Trophoblast cell (in vitro differentiated cells and primary cell): Measurements from ENCODE around the gene FNDC3A.
"Not testable (repeated sequence)": the region's sequence is repeated elsewhere in the genome, so short reads cannot be mapped to it uniquely, and the experiment has no call there.

Experiments used
- DNase-seq, 2 donors: peaks; one replicate each; pipeline ENCODE4 v3.0.0-alpha.2; 2016
- H2AFZ ChIP-seq: 2 replicates; pipeline ENCODE4 v1.6.1; 2013; ENCODE audit warnings: low read length, moderate library complexity, mild to moderate bottlenecking; ENCODE audit not compliant: insufficient read depth, poor library complexity
- H2AK5ac ChIP-seq: 2 replicates; pipeline ENCODE4 v1.6.1; 2013; ENCODE audit warnings: mild to moderate bottlenecking, low read length
- H2BK120ac ChIP-seq: 2 replicates; pipeline ENCODE4 v1.6.1; 2013; ENCODE audit warnings: low read length, mild to moderate bottlenecking, moderate library complexity; ENCODE audit not compliant: insufficient read depth, poor library complexity
- H2BK12ac ChIP-seq: 2 replicates; pipeline ENCODE4 v1.6.1; 2013; ENCODE audit warnings: mild to moderate bottlenecking, low read length, moderate library complexity
- H2BK5ac ChIP-seq: 2 replicates; pipeline ENCODE4 v1.6.1; 2013; ENCODE audit warnings: low read length, low read depth, moderate library complexity, mild to moderate bottlenecking; ENCODE audit not compliant: poor library complexity
- H3K14ac ChIP-seq: 2 replicates; pipeline ENCODE4 v1.6.1; 2013; ENCODE audit warnings: mild to moderate bottlenecking, low read length
- H3K18ac ChIP-seq: 2 replicates; pipeline ENCODE4 v1.6.1; 2013; ENCODE audit warnings: mild to moderate bottlenecking, low read length
- H3K23ac ChIP-seq: 2 replicates; pipeline ENCODE4 v1.6.1; 2013; ENCODE audit warnings: low read length
- H3K27ac ChIP-seq: 2 replicates; pipeline ENCODE4 v1.5.1; 2013; ENCODE audit warnings: low read depth, mild to moderate bottlenecking, inconsistent platforms, low read length, moderate library complexity
- H3K27me3 ChIP-seq: 2 replicates; pipeline ENCODE4 v1.6.1; 2013; ENCODE audit warnings: inconsistent platforms, mild to moderate bottlenecking, low read length, moderate library complexity; ENCODE audit not compliant: insufficient read depth
- H3K36me3 ChIP-seq, 2 experiments: 1 replicate in 1 of 2; 2 replicates in 1 of 2; pipeline ENCODE4 v1.6.1; 2013; ENCODE audit warnings: low read length in 2 of 2, mild to moderate bottlenecking in 2 of 2, moderate library complexity in 1 of 2; ENCODE audit not compliant: insufficient read depth in 2 of 2, control insufficient read depth in 1 of 2
- H3K4ac ChIP-seq: 2 replicates; pipeline ENCODE4 v1.6.1; 2013; ENCODE audit warnings: low read depth, mild to moderate bottlenecking, low read length, moderate library complexity
- H3K4me1 ChIP-seq, 2 experiments: 1 replicate in 1 of 2; 2 replicates in 1 of 2; pipeline ENCODE4 v1.6.1; 2013; ENCODE audit warnings: low read length in 2 of 2, mild to moderate bottlenecking in 2 of 2, moderate library complexity in 1 of 2; ENCODE audit not compliant: insufficient read depth in 2 of 2, control insufficient read depth in 1 of 2
- H3K4me2 ChIP-seq: 2 replicates; pipeline ENCODE4 v1.6.1; 2013; ENCODE audit warnings: inconsistent platforms, mild to moderate bottlenecking, low read length, moderate library complexity
- H3K4me3 ChIP-seq: 2 replicates; pipeline ENCODE4 v1.5.1; 2013; ENCODE audit warnings: mild to moderate bottlenecking, low read depth, low read length, inconsistent platforms
- H3K79me1 ChIP-seq: one replicate; pipeline ENCODE4 v1.6.1; 2013; ENCODE audit warnings: low read length
- H3K79me2 ChIP-seq: 2 replicates; pipeline ENCODE4 v1.6.1; 2013; ENCODE audit warnings: low read length, mild to moderate bottlenecking; ENCODE audit not compliant: control insufficient read depth, insufficient read depth, poor library complexity
- H3K9ac ChIP-seq: 2 replicates; pipeline ENCODE4 v1.6.1; 2013; ENCODE audit warnings: mild to moderate bottlenecking, low read length
- H3K9me3 ChIP-seq: 2 replicates; pipeline ENCODE4 v1.6.1; 2013; ENCODE audit warnings: low read depth, mild to moderate bottlenecking, control low read depth, inconsistent platforms, low read length; ENCODE audit not compliant: insufficient read depth
- H4K12ac ChIP-seq: 2 replicates; pipeline ENCODE4 v1.6.1; 2013; ENCODE audit warnings: low read depth, mild to moderate bottlenecking, low read length, moderate library complexity
- H4K8ac ChIP-seq: 2 replicates; pipeline ENCODE4 v1.6.1; 2013; ENCODE audit warnings: low read depth, mild to moderate bottlenecking, low read length, moderate library complexity
- H4K91ac ChIP-seq: one replicate; pipeline ENCODE4 v1.6.1; 2013; ENCODE audit warnings: low read depth, mild to moderate bottlenecking, low read length, moderate library complexity
- WGBS: extraction: QIAGEN DNeasy Blood & Tissue Kit; methylation state at CpG from one replicate; pipeline ENCODE4 v1.1.7; 2013; ENCODE audit warnings: missing lambda C conversion rate; ENCODE audit not compliant: insufficient read length, insufficient coverage; ENCODE audit errors: extremely low coverage; 5-methylcytosine and 5-hydroxymethylcytosine counted together

The FNDC3A gene

DNA sequence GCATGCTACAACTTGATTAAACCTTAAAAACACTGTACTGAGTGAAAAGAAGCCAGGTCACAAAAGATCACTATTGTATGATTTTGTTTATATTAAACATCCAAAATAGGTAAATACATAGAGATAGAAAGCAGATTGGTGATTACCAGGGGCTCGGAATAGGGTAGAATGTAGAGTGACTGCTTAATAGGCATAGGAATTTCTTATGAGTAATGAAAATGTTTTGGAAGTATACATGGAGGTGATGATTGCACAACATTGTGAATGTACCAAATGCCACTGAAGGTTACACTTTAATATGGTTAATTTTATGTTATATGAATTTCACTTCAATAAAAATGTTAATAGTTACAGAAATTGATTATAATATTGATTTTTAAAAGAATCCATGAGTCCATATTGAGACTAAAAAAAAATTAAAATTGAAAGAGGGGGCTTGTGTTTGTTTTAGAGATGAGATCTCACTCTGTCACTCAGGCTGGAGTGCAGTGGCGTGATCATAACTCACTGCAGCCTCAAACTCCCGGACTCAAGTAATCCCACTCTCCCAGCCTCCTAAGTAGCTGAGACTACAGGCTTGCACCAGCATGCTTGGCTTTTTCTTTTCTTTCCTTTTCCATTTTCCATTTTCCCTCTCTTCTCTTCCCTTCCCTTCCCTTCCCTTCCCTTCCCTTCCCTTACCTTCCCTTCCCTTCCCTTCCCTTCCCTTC is 85.1 kb downstream of the FNDC3A start:
- H2BK120ac ChIP-seq: no peak overlapping the region
- no CpG with 5 or more reads among the region's 3 CpGs for WGBS
- no peak overlapping the region for H4K8ac ChIP-seq
- no peaks in the 10 kb centered on the region for H3K27me3 ChIP-seq
- no peak overlapping the region for H4K91ac ChIP-seq
- no peak overlapping the region for H3K27ac ChIP-seq
- no peak overlapping the region for H3K18ac ChIP-seq
- no peak overlapping the region for H2BK12ac ChIP-seq
- no peak overlapping the region for H2BK5ac ChIP-seq
- peak; percentile 56 to 86 for DNase-seq
- H3K4me3 ChIP-seq: no peak overlapping the region
- no peaks in the 10 kb centered on the region for H3K79me1 ChIP-seq
- H3K4me1 ChIP-seq: no peaks in the 10 kb centered on the region
- no peak overlapping the region for H2AK5ac ChIP-seq
- H3K23ac ChIP-seq: no peak overlapping the region
- no peaks in the 10 kb centered on the region for H3K79me2 ChIP-seq
- no peak overlapping the region for H4K12ac ChIP-seq
- no peak overlapping the region for H3K4me2 ChIP-seq
- no peak overlapping the region for H3K14ac ChIP-seq
- no peaks in the 10 kb centered on the region for H3K9me3 ChIP-seq
- peaks cover 0 to 1% of the 10 kb centered on the region in 2 experiments for H3K36me3 ChIP-seq
- no peak overlapping the region for H3K9ac ChIP-seq
- H2AFZ ChIP-seq: no peak overlapping the region
- no peak overlapping the region for H3K4ac ChIP-seq

GRCh38 chr13:49061388-49061752 is 85.7 kb downstream of the FNDC3A start:
- not testable (repeated sequence) for H3K79me1 ChIP-seq, H3K4me3 ChIP-seq, H3K9ac ChIP-seq, H2AFZ ChIP-seq, H3K27me3 ChIP-seq, H3K79me2 ChIP-seq, H2BK12ac ChIP-seq, H3K18ac ChIP-seq, H3K23ac ChIP-seq, H3K27ac ChIP-seq, H3K9me3 ChIP-seq, H3K4me2 ChIP-seq, H2AK5ac ChIP-seq, H3K4me1 ChIP-seq, H3K4ac ChIP-seq, H2BK120ac ChIP-seq, H2BK5ac ChIP-seq, H3K14ac ChIP-seq, H3K36me3 ChIP-seq, H4K12ac ChIP-seq, DNase-seq, H4K91ac ChIP-seq, H4K8ac ChIP-seq

DNA sequence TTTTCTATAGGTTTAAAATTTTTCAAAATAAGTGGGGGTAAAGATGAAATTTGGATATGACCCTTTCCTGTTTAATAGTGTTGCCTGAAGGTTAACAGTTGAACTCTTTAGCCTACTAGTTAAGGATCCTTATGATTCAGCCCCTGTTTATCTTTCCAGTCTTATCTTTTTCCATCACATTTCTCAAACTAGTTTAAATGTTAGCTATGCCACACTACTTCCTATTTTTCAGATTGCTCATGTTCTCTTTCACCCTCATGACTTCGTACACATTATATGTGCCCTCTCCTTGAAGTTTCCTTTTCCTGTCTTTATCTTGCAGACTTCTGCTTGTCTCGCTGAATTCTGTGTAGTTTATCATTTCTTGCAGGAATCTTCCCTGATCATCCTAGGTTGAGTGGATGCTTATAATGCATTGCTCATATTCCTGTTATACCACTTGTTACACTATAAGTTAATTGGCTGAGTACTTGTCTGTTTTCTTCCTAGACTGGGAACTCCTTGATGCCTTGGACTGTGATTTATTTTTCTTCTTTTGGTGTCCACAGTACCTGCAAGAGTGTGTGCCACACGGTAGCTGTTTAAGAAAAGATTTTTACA is 86.7 kb downstream of the FNDC3A start:
- Histone ChIP-seq H3K4me1 (no peaks in the 10 kb centered on the region), H2AFZ (no peak overlapping the region), H4K8ac (no peak overlapping the region), H4K91ac (no peak overlapping the region), H3K4me3 (no peak overlapping the region), H2AK5ac (no peak overlapping the region), H3K27ac (no peak overlapping the region), H3K79me2 (no peaks in the 10 kb centered on the region), H3K23ac (no peak overlapping the region), H2BK5ac (no peak overlapping the region), H2BK120ac (no peak overlapping the region), H2BK12ac (no peak overlapping the region), H3K14ac (no peak overlapping the region), H3K9ac (no peak overlapping the region), H3K4ac (no peak overlapping the region), H3K9me3 (no peaks in the 10 kb centered on the region), H3K27me3 (no peaks in the 10 kb centered on the region), H4K12ac (no peak overlapping the region), H3K36me3 (no peaks in the 10 kb centered on the region), H3K79me1 (no peaks in the 10 kb centered on the region), H3K18ac (no peak overlapping the region), H3K4me2 (no peak overlapping the region)
- no CpG with 5 or more reads among the region's 3 CpGs for WGBS
- DNase-seq: peak; percentile 23 to 94

DNA sequence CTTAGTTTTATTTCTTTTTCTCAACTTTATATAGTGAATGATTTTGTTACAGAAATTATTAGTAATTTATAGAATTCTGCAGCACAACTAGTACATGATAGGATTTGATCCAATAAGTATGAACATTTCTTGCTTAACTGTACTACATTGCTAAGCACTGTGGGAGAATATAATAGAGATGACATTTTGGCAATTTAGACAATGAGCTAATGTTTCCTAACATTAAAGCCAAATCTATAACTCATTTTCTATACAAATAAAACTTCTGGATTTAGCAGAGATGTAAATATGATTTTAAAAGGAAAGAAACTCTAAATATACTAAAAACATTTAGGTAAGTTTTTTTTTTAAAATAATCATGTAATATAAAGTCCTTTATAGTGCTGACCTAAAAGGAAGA is 87.3 kb downstream of the FNDC3A start:
- no peak overlapping the region for H2AK5ac ChIP-seq
- H3K79me2 ChIP-seq: no peaks in the 10 kb centered on the region
- no peak overlapping the region for H3K4me3 ChIP-seq
- no peak overlapping the region for H2BK5ac ChIP-seq
- no peak overlapping the region for H2AFZ ChIP-seq
- no peaks in the 10 kb centered on the region for H3K79me1 ChIP-seq
- H2BK12ac ChIP-seq: no peak overlapping the region
- no peak overlapping the region for H3K14ac ChIP-seq
- no peaks in the 10 kb centered on the region for H3K4me1 ChIP-seq
- H3K4ac ChIP-seq: no peak overlapping the region
- H3K27ac ChIP-seq: no peak overlapping the region
- no peaks in the 10 kb centered on the region for H3K9me3 ChIP-seq
- H3K9ac ChIP-seq: no peak overlapping the region
- H4K91ac ChIP-seq: no peak overlapping the region
- H3K27me3 ChIP-seq: no peaks in the 10 kb centered on the region
- no peak overlapping the region for H4K8ac ChIP-seq
- no peak overlapping the region for H4K12ac ChIP-seq
- peak in 1 of 2 donors; percentile 7 for DNase-seq
- no peak overlapping the region for H3K23ac ChIP-seq
- H3K18ac ChIP-seq: no peak overlapping the region
- H3K4me2 ChIP-seq: no peak overlapping the region
- H3K36me3 ChIP-seq: peaks cover 0 to 2% of the 10 kb centered on the region in 2 experiments
- H2BK120ac ChIP-seq: no peak overlapping the region
